HFFc6 (cell line): ENCODE data around the gene CYTH3. TPM values are rescaled to one million over a fixed set of nuclear protein-coding genes. Genes with fewer than 3 reads are reported as not detected.

Experiments used
- DNase-seq: peaks from one replicate; pipeline ENCODE4 v3.0.0-alpha.2; 2018
- H3K27ac Mint-ChIP-seq: 2 replicates; pipeline ENCODE4 v1.8.0; 2020; ENCODE audit warnings: mild to moderate bottlenecking, mixed read lengths
- H3K27me3 Mint-ChIP-seq: 2 replicates; pipeline ENCODE4 v1.8.0; 2021; ENCODE audit warnings: mild to moderate bottlenecking, moderate library complexity, mixed read lengths; ENCODE audit not compliant: insufficient read depth
- H3K36me3 Mint-ChIP-seq: 2 replicates; pipeline ENCODE4 v1.8.0; 2021; ENCODE audit warnings: low read depth, mixed read lengths
- H3K4me1 Mint-ChIP-seq: 2 replicates; pipeline ENCODE4 v1.8.0; 2020; ENCODE audit warnings: low read depth, mixed read lengths
- H3K4me3 Mint-ChIP-seq: 2 replicates; pipeline ENCODE4 v1.8.0; 2020; ENCODE audit warnings: mild to moderate bottlenecking, moderate library complexity, mixed read lengths
- H3K9me3 Mint-ChIP-seq: 2 replicates; pipeline ENCODE4 v1.8.0; 2020; ENCODE audit warnings: mild to moderate bottlenecking, mixed read lengths
- total RNA-seq, 6 experiments: library from RNA; stranded (reverse); fragmentation: NEBNext Ultra II Directional; extraction: Animal tissue kit (Norgen Biotek cat#: 25700); gene quantifications; 2 replicates in 1 of 6; 3 replicates in 5 of 6; pipeline ENCODE4 v1.2.3, GENCODE V29; 2021
- TF ChIP-seq, protein P1 (sequence below): fragments of 200-600 bp; sonication (generic); IDR thresholded peaks from 2 replicates; pipeline ENCODE4 v1.5.0; 2021; ENCODE audit warnings: antibody characterized with exemption, mild to moderate bottlenecking

Gene CYTH3
- total RNA-seq, 6 experiments from 2014 or later, result 38.6 to 53.6 (median 47.9) TPM

DNA sequence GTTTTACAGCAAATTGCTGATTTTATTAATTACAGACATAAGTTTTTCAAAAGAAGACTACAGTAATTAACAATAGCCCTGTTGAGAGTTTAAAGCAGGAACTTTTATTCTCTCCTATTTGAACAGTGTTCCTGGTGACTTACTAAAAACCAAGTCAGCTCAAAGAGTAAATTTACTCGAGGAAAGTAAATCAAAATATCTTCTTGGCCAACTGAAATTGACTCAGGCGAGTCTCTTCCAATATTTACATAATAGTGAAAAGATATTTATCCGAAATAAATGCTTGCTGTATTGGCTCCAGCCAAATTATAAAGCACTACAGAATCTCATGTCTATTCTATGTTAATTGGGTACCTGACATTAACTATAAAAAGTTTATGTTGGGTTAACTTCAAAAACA is 13.2 kb downstream of the CYTH3 start:
- no peak for DNase-seq
- H3K4me1 Mint-ChIP-seq, result peaks cover 90% of the 10 kb centered on the region
- TF ChIP-seq, protein P1, sequence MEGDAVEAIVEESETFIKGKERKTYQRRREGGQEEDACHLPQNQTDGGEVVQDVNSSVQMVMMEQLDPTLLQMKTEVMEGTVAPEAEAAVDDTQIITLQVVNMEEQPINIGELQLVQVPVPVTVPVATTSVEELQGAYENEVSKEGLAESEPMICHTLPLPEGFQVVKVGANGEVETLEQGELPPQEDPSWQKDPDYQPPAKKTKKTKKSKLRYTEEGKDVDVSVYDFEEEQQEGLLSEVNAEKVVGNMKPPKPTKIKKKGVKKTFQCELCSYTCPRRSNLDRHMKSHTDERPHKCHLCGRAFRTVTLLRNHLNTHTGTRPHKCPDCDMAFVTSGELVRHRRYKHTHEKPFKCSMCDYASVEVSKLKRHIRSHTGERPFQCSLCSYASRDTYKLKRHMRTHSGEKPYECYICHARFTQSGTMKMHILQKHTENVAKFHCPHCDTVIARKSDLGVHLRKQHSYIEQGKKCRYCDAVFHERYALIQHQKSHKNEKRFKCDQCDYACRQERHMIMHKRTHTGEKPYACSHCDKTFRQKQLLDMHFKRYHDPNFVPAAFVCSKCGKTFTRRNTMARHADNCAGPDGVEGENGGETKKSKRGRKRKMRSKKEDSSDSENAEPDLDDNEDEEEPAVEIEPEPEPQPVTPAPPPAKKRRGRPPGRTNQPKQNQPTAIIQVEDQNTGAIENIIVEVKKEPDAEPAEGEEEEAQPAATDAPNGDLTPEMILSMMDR, result no peak
- peak overlapping the region; percentile 74 for H3K4me3 Mint-ChIP-seq
- H3K27me3 Mint-ChIP-seq, result no peaks in the 10 kb centered on the region
- H3K36me3 Mint-ChIP-seq, result no peaks in the 10 kb centered on the region
- H3K9me3 Mint-ChIP-seq, result no peaks in the 10 kb centered on the region
- peak overlapping the region; percentile 94 for H3K27ac Mint-ChIP-seq

DNA sequence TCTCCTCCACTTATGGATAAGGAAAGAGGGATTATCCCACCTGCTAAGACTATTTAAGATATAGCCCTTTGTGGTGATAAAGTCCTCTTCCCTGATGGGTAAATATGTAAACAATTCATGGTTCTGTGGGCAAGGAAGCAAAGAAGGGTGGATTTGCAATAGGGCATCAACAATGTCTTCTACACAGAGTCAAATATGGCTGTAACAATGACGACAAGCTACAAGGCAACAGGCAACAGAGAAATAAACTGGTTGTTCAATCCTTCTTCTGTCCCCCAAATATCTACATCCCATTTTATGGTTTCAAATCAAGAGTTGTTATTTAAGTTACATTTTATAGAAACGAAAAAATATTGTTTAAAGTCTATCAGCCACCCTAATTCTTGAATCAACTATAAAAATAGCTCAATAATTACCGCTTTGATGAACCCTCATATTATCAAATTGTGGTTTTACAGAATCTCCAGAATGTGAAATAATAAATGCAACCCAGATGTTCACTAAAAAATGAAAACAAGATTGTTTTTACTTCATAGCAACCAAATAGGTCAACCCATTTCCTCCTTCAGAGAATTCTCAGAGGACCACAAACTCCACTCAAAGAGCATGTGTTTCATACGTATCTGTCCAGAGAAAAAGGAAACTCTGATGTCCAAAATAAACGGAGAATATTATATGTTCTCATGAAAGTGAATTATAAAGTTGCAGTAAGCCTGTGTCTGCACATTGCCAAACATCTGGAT is 13.8 kb downstream of the CYTH3 start:
- H3K27me3 Mint-ChIP-seq, result no peaks in the 10 kb centered on the region
- TF ChIP-seq, protein P1, result no peak
- DNase-seq, result peak; percentile 84
- H3K9me3 Mint-ChIP-seq, result no peaks in the 10 kb centered on the region
- H3K27ac Mint-ChIP-seq, result peak overlapping the region; percentile 94
- H3K4me3 Mint-ChIP-seq, result peak overlapping the region; percentile 74
- H3K36me3 Mint-ChIP-seq, result no peaks in the 10 kb centered on the region
- peaks cover 94% of the 10 kb centered on the region for H3K4me1 Mint-ChIP-seq

DNA sequence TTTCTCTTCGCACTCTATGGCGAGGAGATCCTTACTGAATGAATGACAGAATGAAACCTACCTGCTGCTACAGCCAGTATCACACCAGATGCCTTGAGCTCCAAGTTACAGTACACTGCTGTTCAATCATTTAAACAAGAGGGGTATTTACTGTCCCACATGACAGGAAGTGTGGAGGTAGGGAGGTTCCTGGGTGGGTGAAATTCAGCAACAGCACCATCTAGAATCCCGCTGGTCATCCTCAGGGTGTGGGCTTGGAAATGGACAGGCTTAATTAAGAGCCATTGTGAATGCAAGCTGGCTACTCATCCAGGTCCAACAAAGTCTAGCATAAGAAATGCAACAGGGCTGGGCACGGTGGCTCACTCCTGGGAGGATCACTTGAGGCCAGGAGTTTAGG is 14.7 kb downstream of the CYTH3 start:
- H3K4me3 Mint-ChIP-seq, result peak overlapping the region; percentile 74; the same call in 1 of the 2 replicates
- no peaks in the 10 kb centered on the region for H3K36me3 Mint-ChIP-seq
- peak overlapping the region; percentile 94 for H3K27ac Mint-ChIP-seq
- TF ChIP-seq, protein P1, result no peak
- no peaks in the 10 kb centered on the region for H3K9me3 Mint-ChIP-seq
- H3K27me3 Mint-ChIP-seq, result no peaks in the 10 kb centered on the region
- peaks cover 89% of the 10 kb centered on the region for H3K4me1 Mint-ChIP-seq
- DNase-seq, result no peak

- TF ChIP-seq, protein P1, result no peak
- H3K36me3 Mint-ChIP-seq, result no peaks in the 10 kb centered on the region
- DNase-seq, result peak; percentile 53
- H3K27me3 Mint-ChIP-seq, result no peaks in the 10 kb centered on the region
- peaks cover 89% of the 10 kb centered on the region for H3K4me1 Mint-ChIP-seq
- H3K27ac Mint-ChIP-seq, result peak overlapping the region; percentile 94
- no peaks in the 10 kb centered on the region for H3K9me3 Mint-ChIP-seq
- H3K4me3 Mint-ChIP-seq, result peak overlapping the region; percentile 76
These were observed 15.5 kb downstream of the CYTH3 start for GRCh38 chr7:6256677-6257535.

DNA sequence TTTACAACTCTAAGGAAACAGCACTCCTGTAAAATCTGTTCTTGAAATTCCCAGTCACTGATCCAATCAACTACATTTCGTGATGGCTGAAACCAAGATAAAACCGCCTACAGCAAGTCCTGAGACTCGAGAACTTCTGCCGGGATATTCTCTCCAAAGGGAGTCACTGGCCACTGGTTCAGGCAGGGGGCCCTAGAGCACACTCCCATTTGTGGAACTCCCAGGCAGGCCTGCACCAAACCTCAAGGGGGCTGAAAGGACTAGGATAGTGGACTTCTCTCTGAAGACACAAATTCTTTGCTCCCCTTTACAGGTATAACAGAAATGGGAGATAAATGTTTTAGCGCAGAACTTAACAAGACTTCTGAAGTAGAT is 16.3 kb downstream of the CYTH3 start:
- Mint-ChIP-seq H3K36me3 (no peaks in the 10 kb centered on the region), H3K4me1 (peaks cover 89% of the 10 kb centered on the region), H3K27me3 (no peaks in the 10 kb centered on the region), H3K4me3 (peak overlapping the region; percentile 76), H3K9me3 (no peaks in the 10 kb centered on the region), H3K27ac (peak overlapping the region; percentile 94)
- DNase-seq, result peak; percentile 13
- TF ChIP-seq, protein P1, result peak; percentile 47
